ENCODE results near the gene MAD1L1. TPM values are rescaled to one million over a fixed set of nuclear protein-coding genes. Genes with fewer than 3 reads are reported as not detected.

Gene MAD1L1
- total RNA-seq, 1 experiment from 2014 or later = 46.7 TPM

DNA sequence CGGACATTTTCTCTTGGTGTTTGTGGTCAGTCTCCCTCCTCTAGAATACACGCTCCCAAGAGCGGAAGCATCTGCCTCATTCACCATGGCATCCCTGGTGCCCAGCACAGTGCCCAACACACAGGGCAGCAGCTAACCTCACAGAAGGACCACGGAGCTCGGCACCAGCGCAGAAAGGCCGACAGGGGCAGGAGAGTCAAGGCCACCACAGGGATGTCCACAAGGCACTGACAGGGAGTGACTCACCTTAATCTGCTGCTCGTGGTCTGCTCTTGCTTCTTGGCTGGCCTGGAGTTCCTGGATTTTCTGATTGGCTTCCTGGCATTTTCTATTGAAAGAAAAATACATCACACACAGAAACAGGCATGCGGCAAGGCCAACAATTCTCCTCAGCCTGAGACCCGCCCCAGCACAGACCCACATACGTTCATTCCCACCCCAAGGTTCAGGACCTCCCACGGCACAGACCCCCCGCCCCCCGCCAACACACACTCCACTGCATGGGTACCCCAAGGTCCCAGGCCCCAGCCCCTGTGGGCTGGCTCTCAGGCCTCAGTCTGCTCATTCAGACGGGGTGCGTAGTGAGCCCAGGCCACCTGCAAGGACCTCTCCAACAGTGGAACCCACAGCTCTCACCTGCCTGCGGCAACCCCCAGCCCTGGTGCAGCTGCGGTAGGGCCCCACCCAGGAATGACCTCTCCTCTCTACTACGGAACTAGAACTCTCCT lies 14.9 kb downstream of the MAD1L1 start:
- H3K4me1 ChIP-seq (ENCODE audit: insufficient read depth, low read length, poor library complexity, severe bottlenecking) = no peaks in the 10 kb centered on the region
- ChIA-PET POLR2A (ENCODE audit: low non-redundant PET) (no interaction called here), CTCF (no interaction called here)
- no peak overlapping the region for H3K27ac ChIP-seq (ENCODE audit: low read depth, low read length, poor library complexity, severe bottlenecking)
- TF ChIP-seq, protein P1, sequence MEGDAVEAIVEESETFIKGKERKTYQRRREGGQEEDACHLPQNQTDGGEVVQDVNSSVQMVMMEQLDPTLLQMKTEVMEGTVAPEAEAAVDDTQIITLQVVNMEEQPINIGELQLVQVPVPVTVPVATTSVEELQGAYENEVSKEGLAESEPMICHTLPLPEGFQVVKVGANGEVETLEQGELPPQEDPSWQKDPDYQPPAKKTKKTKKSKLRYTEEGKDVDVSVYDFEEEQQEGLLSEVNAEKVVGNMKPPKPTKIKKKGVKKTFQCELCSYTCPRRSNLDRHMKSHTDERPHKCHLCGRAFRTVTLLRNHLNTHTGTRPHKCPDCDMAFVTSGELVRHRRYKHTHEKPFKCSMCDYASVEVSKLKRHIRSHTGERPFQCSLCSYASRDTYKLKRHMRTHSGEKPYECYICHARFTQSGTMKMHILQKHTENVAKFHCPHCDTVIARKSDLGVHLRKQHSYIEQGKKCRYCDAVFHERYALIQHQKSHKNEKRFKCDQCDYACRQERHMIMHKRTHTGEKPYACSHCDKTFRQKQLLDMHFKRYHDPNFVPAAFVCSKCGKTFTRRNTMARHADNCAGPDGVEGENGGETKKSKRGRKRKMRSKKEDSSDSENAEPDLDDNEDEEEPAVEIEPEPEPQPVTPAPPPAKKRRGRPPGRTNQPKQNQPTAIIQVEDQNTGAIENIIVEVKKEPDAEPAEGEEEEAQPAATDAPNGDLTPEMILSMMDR (conservative IDR thresholded peaks at IDR 0.05; ENCODE audit: low read depth, low read length) = no peak
- TF ChIP-seq EZH2 (IDR thresholded peaks at IDR 0.05; ENCODE audit: borderline replicate concordance, low read depth, low read length, poor library complexity, severe bottlenecking) = no peak
- H3K4me3 ChIP-seq (ENCODE audit: low read depth, low read length, poor library complexity, severe bottlenecking) = no peak overlapping the region
- BruUV-seq (replicated peaks) = no TSS peak
- H3K36me3 ChIP-seq (ENCODE audit: insufficient read depth, low read length, poor library complexity, severe bottlenecking) = peaks cover 42% of the 10 kb centered on the region
- H3K27me3 ChIP-seq (replicated peaks; ENCODE audit: insufficient read depth, low read depth, low read length, poor library complexity) = no peaks in the 10 kb centered on the region
- no peak for DNase-seq (ENCODE audit: low spot score)
- no peaks in the 10 kb centered on the region for H3K9me3 ChIP-seq (ENCODE audit: low read depth, low read length, poor library complexity, severe bottlenecking)
- intact Hi-C loops (cut with micrococcal nuclease; ENCODE audit: unreplicated experiment) = no loop called here

DNA sequence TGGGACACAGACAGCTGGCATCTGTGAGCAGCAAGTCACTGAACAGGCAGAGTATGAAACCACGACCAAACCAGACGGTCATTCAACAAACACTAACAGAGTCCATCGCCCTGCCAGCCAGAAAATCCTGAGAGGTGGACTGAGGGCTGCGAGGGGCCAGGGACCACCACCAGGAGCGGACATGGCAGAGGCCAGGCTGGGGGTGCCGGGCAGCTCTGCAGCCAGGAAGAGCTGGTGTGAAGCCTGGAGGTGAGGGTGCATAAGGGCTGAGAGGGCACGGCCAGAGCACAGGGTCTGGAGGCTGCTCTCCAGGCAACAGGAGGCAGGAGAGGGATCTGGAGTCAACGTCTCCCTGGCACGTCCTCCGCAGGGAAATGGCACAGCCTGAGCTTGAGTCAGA lies 15.5 kb downstream of the MAD1L1 start:
- Histone ChIP-seq H3K4me1 (ENCODE audit: insufficient read depth, low read length, poor library complexity, severe bottlenecking) (no peaks in the 10 kb centered on the region), H3K27me3 (replicated peaks; ENCODE audit: insufficient read depth, low read depth, low read length, poor library complexity) (no peaks in the 10 kb centered on the region), H3K36me3 (ENCODE audit: insufficient read depth, low read length, poor library complexity, severe bottlenecking) (peaks cover 49% of the 10 kb centered on the region), H3K9me3 (ENCODE audit: low read depth, low read length, poor library complexity, severe bottlenecking) (no peaks in the 10 kb centered on the region), H3K27ac (ENCODE audit: low read depth, low read length, poor library complexity, severe bottlenecking) (no peak overlapping the region), H3K4me3 (ENCODE audit: low read depth, low read length, poor library complexity, severe bottlenecking) (no peak overlapping the region)
- BruUV-seq (replicated peaks) = no TSS peak
- no peak for DNase-seq (ENCODE audit: low spot score)
- TF ChIP-seq, protein P1 (conservative IDR thresholded peaks at IDR 0.05; ENCODE audit: low read depth, low read length) = no peak
- no peak for TF ChIP-seq EZH2 (IDR thresholded peaks at IDR 0.05; ENCODE audit: borderline replicate concordance, low read depth, low read length, poor library complexity, severe bottlenecking)
- CTCF ChIA-PET = no interaction called here
- intact Hi-C loops (cut with micrococcal nuclease; ENCODE audit: unreplicated experiment) = no loop called here
- POLR2A ChIA-PET (ENCODE audit: low non-redundant PET) = no interaction called here

DNA sequence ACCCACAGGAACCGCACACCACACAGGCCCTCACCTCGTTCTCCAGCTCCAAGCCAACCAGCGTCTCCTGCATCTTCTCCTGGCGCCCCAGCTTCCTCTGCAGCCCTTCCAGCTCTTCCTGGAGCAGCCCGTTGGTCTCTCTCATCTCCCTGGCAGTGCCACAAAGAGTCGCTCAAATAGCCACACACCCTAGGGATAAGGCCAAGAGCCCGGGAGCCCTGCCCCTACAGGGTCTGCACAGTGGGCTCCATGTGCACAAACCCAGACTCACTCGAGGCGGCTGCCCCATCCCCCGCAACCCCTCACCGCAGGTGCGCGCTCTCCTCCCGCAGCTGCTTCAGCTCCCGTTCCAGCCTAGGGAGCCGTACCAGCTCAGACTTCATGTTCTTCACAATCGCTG lies 16.9 kb downstream of the MAD1L1 start:
- Histone ChIP-seq H3K9me3 (ENCODE audit: low read depth, low read length, poor library complexity, severe bottlenecking) (no peaks in the 10 kb centered on the region), H3K27me3 (replicated peaks; ENCODE audit: insufficient read depth, low read depth, low read length, poor library complexity) (no peaks in the 10 kb centered on the region), H3K27ac (ENCODE audit: low read depth, low read length, poor library complexity, severe bottlenecking) (no peak overlapping the region), H3K36me3 (ENCODE audit: insufficient read depth, low read length, poor library complexity, severe bottlenecking) (peaks cover 48% of the 10 kb centered on the region), H3K4me1 (ENCODE audit: insufficient read depth, low read length, poor library complexity, severe bottlenecking) (no peaks in the 10 kb centered on the region), H3K4me3 (ENCODE audit: low read depth, low read length, poor library complexity, severe bottlenecking) (no peak overlapping the region)
- TF ChIP-seq, protein P1 (conservative IDR thresholded peaks at IDR 0.05; ENCODE audit: low read depth, low read length) = no peak
- TF ChIP-seq EZH2 (IDR thresholded peaks at IDR 0.05; ENCODE audit: borderline replicate concordance, low read depth, low read length, poor library complexity, severe bottlenecking) = no peak
- intact Hi-C loops (cut with micrococcal nuclease; ENCODE audit: unreplicated experiment) = no loop called here
- no TSS peak for BruUV-seq (replicated peaks)
- DNase-seq (ENCODE audit: low spot score) = no peak
- ChIA-PET CTCF (no interaction called here), POLR2A (ENCODE audit: low non-redundant PET) (no interaction called here)
